Osteocyte (in vitro differentiated cells): ENCODE data around the gene CLDN16. TPM values are rescaled to one million over a fixed set of nuclear protein-coding genes. Genes with fewer than 3 reads are reported as not detected.

Experiments
- DNase-seq: peaks from one replicate; pipeline ENCODE4 v3.0.0; 2021; ENCODE audit warnings: mixed read lengths; ENCODE audit not compliant: unreplicated experiment; ENCODE audit errors: extremely low spot score
- H3K27ac Mint-ChIP-seq: one replicate; pipeline ENCODE4 v1.8.0; 2021; ENCODE audit warnings: mild to moderate bottlenecking, mixed read lengths; ENCODE audit not compliant: unreplicated experiment
- H3K27me3 Mint-ChIP-seq: one replicate; pipeline ENCODE4 v1.8.0; 2021; ENCODE audit warnings: mixed read lengths; ENCODE audit not compliant: unreplicated experiment
- H3K36me3 Mint-ChIP-seq: one replicate; pipeline ENCODE4 v1.8.0; 2021; ENCODE audit warnings: mixed read lengths; ENCODE audit not compliant: unreplicated experiment
- H3K4me1 Mint-ChIP-seq: one replicate; pipeline ENCODE4 v1.8.0; 2021; ENCODE audit warnings: mixed read lengths; ENCODE audit not compliant: unreplicated experiment
- H3K4me3 Mint-ChIP-seq: one replicate; pipeline ENCODE4 v1.8.0; 2021; ENCODE audit warnings: mild to moderate bottlenecking, moderate library complexity, mixed read lengths; ENCODE audit not compliant: unreplicated experiment
- H3K9me3 Mint-ChIP-seq: one replicate; pipeline ENCODE4 v1.8.0; 2021; ENCODE audit warnings: mixed read lengths; ENCODE audit not compliant: unreplicated experiment
- CTCF ChIP-seq: fragments of 200-600 bp; sonication (generic); IDR thresholded peaks from 2 replicates; pipeline ENCODE4 v1.5.0; 2021; ENCODE audit warnings: antibody characterized with exemption, mild to moderate bottlenecking, moderate library complexity
- total RNA-seq: library from RNA; stranded (reverse); gene quantifications from 2 replicates; pipeline ENCODE4 v1.2.1, GENCODE V29; 2021

Gene CLDN16
- total RNA-seq, 1 donor from 2014 or later, result not detected

GRCh38 chr3:190359813-190360212 is 28.1 kb upstream of the CLDN16 start:
- Mint-ChIP-seq H3K4me3 (no peak overlapping the region), H3K4me1 (peaks cover 8% of the 10 kb centered on the region), H3K27ac (no peak overlapping the region), H3K36me3 (no peaks in the 10 kb centered on the region), H3K9me3 (no peaks in the 10 kb centered on the region), H3K27me3 (no peaks in the 10 kb centered on the region)
- TF ChIP-seq CTCF, result no peak
- no peak for DNase-seq

GRCh38 chr3:190360228-190360627 is 27.7 kb upstream of the CLDN16 start:
- no peak for DNase-seq
- Mint-ChIP-seq H3K4me3 (no peak overlapping the region), H3K27ac (no peak overlapping the region), H3K9me3 (no peaks in the 10 kb centered on the region), H3K36me3 (no peaks in the 10 kb centered on the region), H3K4me1 (peaks cover 8% of the 10 kb centered on the region), H3K27me3 (no peaks in the 10 kb centered on the region)
- no peak for TF ChIP-seq CTCF

- Mint-ChIP-seq H3K9me3 (no peaks in the 10 kb centered on the region), H3K27ac (no peak overlapping the region), H3K4me1 (peaks cover 8% of the 10 kb centered on the region), H3K27me3 (no peaks in the 10 kb centered on the region), H3K4me3 (no peak overlapping the region), H3K36me3 (no peaks in the 10 kb centered on the region)
- no peak for TF ChIP-seq CTCF
- DNase-seq, result no peak
Observed at GRCh38 chr3:190361791-190362190, 26.2 kb upstream of the CLDN16 start.

GRCh38 chr3:190362258-190362657 is 25.7 kb upstream of the CLDN16 start:
- no peaks in the 10 kb centered on the region for H3K9me3 Mint-ChIP-seq
- TF ChIP-seq CTCF, result no peak

GRCh38 chr3:190366133-190366532 is 21.8 kb upstream of the CLDN16 start:
- Mint-ChIP-seq H3K9me3 (no peaks in the 10 kb centered on the region), H3K36me3 (no peaks in the 10 kb centered on the region), H3K4me1 (peaks cover 2% of the 10 kb centered on the region), H3K27me3 (no peaks in the 10 kb centered on the region), H3K27ac (no peak overlapping the region), H3K4me3 (no peak overlapping the region)
- no peak for TF ChIP-seq CTCF
- DNase-seq, result no peak

More at GRCh38 chr3:190362258-190362657, 25.7 kb upstream of the CLDN16 start:
- no peak for DNase-seq
- Mint-ChIP-seq H3K27ac (no peak overlapping the region), H3K4me1 (peaks cover 8% of the 10 kb centered on the region), H3K36me3 (no peaks in the 10 kb centered on the region), H3K4me3 (no peak overlapping the region), H3K27me3 (no peaks in the 10 kb centered on the region)
